ENCODE results near the gene KISS1R.
"Not testable (repeated sequence)": the region's sequence is repeated elsewhere in the genome, so short reads cannot be mapped to it uniquely, and the experiment has no call there.

Gene KISS1R

DNA sequence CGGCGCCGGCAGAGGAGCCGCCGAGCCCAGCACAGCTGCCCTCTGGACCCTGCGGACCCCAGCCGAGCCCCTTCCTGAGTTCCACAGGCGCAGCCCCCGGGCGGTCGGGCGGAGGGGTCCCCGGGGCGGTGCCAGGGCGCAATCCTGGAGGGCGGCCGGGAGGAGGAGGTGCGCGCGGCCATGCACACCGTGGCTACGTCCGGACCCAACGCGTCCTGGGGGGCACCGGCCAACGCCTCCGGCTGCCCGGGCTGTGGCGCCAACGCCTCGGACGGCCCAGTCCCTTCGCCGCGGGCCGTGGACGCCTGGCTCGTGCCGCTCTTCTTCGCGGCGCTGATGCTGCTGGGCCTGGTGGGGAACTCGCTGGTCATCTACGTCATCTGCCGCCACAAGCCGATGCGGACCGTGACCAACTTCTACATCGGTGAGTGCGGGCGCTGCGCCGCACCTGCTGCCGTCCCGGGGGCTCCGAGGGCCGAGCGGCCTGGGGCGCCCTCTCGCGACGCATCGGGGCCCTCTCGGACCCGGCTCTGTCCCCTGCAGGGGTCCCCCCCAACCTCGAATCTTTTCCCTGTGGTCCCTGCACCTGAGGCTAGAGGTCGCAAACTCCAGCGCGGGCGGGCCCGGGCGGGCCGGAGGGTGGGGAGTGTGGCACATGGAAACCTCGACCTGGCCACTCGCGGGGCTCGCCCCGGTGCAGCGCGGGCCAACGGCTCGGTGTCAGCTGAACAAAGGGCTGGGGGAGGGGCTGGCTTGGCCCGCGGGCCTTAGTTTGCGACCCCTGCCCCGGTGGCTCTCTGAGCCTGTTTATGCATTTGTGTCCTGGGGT is at the start of gene KISS1R:
Gene KISS1R, plus strand, starts transcription at position 11 of the 829 bp plus-strand sequence. Its CDS starts 170 bp downstream, at position 181.
- peak; percentile 58 for DNase-seq

- DNase-seq: no peak
Observed at GRCh38 chr19:867855-868457, 49.2 kb upstream of the KISS1R start.

GRCh38 chr19:868458-869244 is 48.5 kb upstream of the KISS1R start:
- DNase-seq: no peak

DNA sequence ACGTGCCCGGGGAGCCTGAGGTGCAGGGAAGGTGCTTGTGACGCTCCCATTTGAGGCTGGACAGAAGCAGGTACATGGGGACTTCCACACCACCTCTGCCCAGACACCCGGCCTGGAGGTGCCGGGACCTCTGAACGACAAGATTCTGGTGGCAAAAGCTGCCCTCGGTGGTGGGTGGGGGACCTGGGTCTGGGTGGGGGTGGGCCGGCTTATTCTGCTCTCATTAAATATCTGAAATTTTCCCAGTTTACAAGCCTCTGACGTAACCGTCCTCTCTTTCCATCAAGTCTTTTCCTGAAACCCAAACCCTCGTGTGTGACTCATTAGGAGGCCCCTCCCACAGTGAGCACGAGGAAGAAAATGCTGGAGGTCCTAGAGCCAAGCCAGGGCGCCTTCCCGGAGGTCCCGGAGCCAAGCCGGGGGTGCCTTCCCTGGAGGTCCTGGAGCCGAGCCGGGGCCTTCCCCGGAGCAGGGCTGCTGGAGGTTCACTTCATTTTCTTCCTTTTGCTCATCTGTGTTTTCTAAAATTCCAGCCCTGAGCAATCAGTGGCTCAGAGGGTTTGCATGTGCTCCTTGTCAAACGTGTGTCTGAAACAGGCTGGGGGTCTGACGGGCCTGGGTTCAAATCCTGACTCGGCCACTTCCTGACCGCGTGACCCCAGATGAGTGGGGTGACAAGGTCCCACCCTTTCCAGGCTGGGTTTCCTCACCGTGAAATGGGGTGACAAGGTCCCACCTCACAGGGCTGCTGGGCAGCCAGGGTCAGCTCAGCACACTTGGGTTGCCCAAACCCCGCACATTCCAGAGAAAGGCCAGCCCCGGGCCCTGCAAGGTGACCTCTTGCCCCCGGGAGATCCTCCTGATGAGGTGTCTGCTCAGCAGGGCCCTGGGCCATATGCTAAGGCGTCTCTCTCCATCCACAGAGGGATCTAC is 47.6 kb upstream of the KISS1R start:
- no peak for DNase-seq

DNA sequence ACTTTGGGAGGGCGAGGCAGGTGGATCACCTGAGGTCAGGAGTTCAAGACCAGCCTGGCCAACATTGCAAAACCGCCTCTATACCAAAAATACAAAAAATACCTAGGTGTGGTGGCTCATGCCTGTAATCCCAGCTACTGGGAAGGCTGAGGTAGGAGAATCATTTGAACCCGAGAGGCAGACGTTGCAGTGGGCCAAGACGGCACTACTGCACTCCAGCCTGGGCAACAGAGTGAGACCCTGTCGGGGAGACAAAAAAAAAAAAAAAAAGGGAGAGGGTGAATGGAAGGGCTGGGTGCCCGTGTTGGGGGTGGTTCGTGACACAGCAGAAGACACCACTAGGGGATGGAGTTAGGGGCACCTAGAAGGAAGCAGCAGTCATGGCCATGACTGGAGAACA is 46.8 kb upstream of the KISS1R start:
- no peak for DNase-seq

GRCh38 chr19:870963-871401 is 46.2 kb upstream of the KISS1R start:
- no peak for DNase-seq

DNA sequence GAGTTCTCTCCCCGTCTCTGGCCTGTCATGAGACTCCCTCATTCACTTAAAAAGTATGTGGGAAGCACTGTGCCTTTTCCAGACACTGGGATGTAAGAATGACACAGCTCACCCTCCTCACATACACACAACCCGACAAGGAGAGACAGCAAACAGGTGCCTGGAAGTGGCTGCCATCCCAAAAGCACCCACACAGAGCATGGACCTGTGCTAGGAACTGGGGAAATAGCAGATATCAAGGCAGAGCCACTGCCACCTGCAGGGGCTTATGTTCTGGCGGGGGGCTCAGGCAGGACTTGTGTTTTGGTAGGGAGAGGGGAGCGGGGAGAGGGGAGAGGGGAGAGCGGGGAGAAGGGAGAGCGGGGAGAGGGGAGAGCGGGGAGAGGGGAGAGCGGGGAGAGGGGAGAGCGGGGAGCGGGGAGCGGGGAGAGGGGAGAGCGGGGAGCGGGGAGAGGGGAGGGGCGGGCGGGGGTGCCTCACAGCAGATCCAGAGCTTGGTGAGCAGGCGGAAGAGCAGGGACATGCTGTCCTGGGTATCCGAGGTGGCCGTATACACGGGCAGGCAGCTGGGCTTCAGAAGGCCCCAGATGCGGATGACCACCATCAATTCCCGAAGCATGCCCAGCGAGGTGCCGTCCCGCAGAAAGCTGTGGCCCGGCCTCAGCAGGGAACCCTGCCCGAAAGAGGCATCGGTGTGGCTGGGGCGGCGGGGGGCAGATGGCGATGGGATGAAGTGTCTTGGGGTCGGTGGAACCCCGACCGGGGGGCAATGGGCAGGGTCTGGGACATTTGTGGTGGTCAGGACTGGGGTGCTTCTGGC is 45.5 kb upstream of the KISS1R start:
- DNase-seq: peak; percentile 27

DNA sequence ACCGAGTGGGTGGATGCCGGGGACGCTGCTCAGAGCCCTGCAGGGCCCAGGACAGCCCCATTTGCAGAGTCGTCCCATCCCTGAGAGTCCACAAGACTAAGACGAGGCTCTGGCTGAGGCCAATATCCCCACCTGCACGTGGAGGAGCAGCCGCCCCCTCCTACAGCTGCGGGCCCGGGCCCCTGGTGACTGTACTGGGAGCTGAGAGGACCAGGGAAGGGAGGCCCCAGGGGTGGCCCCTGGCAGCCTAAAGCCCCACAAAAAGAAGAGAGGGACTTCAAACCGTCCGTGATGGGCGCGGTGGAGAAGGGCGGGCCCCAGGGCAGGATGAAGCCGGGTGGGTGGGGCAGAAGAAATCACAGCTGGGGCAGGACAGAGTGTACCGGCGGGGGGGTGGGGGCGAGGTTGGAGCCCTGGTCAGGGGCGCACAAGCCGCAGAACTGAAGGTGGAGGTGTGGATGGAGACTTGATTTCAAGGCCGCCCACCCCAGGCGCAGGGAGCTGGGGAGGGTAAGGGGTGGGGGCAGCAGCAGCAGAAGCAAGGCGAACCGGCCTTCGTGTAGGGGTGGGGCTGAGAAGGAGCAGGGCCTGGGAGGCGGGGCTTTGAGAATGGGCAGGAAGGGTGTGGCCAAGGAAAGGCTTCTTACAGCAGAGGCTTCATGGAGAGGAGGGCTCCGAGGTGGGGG is 44.7 kb upstream of the KISS1R start:
- peak; percentile 88 for DNase-seq

DNA sequence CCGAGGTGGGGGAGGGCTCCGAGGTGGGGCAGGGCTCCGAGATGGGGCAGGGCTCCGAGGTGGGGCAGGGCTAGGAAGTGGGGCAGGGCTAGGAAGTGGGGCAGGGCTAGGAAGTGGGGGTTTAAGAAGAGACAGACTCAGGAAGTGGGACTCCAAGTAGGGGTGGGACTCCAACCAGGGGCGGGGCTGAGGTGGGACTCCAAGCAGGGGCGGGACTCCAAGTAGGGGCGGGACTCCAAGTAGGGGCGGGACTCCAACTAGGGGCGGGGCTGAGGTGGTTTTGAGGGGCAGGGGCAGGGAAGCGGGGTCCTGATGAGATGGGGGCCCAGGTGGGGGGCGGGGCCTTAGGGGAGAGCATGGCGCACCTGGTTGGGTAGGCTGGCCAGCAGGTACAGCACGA is 44.0 kb upstream of the KISS1R start:
- peak; percentile 70 for DNase-seq

- no peak for DNase-seq
Observed at GRCh38 chr19:873561-874041, 43.5 kb upstream of the KISS1R start.

- no peak for DNase-seq
Observed at GRCh38 chr19:875265-875879, 41.8 kb upstream of the KISS1R start.

- DNase-seq: no peak
Observed at GRCh38 chr19:876089-876488, 41.0 kb upstream of the KISS1R start.

DNA sequence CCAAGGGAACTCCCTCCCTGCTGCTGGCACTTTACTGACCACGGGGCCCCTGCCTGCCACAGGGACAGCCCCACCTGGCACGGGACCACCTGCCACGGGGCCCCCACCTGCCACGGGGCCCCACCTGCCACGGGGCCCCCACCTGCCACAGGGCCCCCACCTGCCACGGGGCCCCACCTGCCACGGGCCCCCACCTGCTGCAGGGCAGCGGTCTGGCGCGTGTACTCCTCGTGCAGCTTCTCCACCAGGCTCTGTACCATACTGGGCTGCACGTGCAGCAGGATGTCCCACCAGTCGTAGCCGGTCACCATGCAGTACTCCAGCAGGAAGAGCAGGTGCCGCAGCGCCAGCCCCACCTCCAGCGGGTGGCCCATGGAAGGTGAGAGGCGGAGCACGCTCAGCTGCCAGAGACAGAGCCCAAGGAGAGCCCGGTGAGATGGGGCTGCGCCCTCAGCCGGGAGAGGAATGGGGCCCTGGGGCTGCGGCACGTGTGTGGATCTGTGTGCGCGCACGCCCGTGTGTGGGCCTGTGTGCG is 40.3 kb upstream of the KISS1R start:
- no peak for DNase-seq

- not testable (repeated sequence) for DNase-seq
Observed at GRCh38 chr19:877992-878660, 39.0 kb upstream of the KISS1R start.

DNA sequence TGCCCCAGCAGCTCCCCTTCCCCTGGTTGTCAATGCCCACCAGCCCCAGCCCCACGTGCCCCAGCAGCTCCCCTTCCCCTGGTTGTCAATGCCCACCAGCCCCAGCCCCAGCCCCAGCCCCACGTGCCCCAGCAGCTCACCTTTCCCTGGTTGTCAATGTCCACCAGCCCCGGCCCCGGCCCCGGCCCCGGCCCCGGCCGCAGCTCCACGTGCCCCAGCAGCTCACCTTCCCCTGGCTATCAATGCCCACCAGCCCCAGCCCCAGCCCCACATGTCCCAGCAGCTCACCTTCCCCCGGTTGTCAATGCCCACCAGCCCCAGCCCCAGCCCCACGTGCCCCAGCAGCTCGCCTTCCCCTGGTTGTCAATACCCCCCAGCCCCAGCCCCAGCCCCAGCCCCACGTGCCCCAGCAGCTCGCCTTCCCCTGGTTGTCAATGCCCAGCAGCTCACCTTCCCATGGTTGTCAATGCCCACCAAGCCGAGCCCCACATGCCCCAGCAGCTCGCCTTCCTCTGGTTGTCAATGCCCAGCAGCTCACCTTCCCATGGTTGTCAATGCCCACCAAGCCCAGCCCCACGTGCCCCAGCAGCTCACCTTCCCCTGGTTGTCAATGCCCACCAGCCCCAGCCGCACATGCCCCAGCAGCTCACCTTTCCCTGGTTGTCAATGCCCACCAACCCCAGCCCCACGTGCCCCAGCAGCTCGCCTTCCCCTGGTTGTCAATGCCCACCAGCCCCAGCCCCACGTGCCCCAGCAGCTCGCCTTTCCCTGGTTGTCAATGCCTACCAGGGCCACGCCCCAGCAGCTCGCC is 38.2 kb upstream of the KISS1R start:
- DNase-seq: not testable (repeated sequence)

DNA sequence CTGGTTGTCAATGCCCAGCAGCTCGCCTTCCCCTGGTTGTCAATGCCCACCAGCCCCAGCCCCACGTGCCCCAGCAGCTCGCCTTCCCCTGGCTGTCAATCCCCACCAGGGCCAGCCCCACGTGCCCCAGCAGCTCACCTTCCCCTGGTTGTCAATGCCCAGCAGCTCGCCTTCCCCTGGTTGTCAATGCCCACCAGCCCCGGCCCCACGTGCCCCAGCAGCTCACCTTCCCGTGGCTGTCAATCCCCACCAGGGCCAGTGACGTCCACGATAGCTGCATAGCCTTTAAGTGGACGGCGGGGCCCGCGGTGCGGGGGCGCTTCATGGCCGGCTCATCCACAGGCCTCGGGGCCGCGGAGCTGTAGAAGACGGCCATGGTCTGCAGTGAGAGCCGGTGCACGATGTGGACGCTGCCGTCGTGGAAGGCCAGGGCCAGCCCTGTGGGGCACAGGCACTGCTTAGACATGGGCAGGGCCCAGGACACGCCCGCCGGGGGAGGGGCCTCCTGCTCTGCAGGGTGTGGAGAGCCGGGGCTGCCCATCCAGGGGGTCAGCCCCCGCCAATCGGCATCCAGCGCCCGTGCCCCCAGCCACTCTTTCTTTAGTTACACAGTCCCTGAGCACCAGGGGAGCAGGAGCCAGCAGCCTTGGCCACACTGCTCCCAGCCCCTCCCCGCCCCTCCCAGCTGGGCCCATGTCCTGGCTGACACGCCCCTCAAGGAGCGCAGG is 37.3 kb upstream of the KISS1R start:
- no peak for DNase-seq

GRCh38 chr19:881385-882071 is 35.6 kb upstream of the KISS1R start:
- DNase-seq: no peak
